ENCODE measurements around the gene BMP6.

BMP6 gene

GRCh38 chr6:7721649-7722048, 4.2 kb upstream of the BMP6 start:
- DNase-seq = no peak

DNA sequence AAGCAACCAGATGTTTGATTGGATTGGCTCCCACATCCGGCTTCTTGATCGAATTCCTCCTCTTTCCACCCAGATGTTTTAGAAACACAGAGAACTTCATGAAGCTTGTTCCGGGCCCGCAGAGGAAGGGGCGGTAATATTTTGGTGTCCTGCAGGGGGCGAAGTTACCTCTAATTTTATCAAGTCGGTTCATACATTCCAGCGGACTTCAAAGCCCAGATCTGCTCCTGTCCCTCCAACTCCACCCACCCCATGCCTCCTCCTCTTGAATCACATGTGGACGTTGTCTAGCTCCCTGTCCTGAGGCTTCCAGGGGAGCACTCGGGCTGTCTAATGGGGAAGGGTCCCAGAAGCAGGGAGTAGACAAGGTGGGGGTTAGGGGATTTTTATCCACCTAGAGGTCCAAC, 2.9 kb upstream of the BMP6 start:
- peak; percentile 66 to 71 for DNase-seq

DNA sequence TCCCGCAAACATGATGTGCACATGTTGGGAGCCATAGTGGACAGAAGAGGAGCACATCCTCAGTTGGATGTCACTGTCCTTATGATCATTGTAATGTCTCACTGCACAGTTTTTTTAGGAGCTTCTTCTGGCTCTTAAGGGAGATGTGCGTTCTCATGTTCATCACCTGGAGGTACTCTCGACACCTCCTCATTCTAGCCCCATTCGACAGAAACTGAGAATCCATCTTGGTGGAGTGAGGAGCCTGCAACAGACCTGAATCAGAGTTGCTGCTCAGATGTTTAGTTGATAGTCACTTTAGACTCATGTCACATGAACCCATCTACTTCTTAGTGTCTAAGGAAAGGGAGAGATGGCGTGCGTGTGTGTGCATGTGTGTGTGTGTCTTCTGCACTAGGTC, 2.3 kb upstream of the BMP6 start:
- no peak for DNase-seq

DNA sequence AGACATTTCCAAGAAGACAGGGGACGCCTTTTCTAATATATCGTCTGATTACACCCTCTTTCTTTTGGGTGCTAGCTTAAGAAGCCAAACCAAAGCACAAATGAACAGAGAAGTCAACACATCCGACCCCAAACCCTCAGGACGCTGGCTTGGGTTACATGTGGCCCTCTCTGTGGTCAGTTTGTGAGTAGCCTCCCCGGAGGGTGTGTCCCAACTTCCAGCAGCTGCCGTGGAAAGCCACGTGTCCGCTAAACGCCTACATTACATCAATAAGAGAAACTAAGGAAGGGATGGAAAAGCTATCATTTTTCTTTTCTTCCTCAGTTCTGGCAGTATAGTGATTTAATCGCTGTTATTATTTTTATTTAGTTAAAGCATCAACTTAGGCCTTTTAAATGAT, 487 bp upstream of the BMP6 start:
- DNase-seq = no peak

DNA sequence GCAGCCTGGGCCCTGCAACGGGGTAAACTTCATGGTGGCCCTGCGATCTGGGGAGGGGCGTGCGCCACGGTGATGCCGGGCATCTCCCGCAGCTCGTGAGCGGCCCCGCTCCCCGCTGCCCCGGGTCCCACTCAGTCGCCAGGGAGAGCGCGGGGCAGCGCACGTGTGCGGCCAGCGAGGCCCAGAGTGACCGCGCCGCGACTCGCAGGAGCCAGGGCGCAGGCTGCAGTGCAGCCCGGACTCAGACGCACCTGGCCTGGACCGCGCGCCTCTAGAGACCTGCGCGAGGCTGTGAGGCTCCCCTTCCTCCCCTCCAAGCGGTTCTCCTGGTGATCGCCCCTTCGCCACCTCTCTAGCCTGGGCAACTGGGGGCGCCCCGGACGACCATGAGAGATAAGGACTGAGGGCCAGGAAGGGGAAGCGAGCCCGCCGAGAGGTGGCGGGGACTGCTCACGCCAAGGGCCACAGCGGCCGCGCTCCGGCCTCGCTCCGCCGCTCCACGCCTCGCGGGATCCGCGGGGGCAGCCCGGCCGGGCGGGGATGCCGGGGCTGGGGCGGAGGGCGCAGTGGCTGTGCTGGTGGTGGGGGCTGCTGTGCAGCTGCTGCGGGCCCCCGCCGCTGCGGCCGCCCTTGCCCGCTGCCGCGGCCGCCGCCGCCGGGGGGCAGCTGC, 652 bp downstream of the BMP6 start:
- DNase-seq = peak in 1 of 2 donors; percentile 2

GRCh38 chr6:7727086-7727945, 1.4 kb downstream of the BMP6 start:
- DNase-seq = no peak

DNA sequence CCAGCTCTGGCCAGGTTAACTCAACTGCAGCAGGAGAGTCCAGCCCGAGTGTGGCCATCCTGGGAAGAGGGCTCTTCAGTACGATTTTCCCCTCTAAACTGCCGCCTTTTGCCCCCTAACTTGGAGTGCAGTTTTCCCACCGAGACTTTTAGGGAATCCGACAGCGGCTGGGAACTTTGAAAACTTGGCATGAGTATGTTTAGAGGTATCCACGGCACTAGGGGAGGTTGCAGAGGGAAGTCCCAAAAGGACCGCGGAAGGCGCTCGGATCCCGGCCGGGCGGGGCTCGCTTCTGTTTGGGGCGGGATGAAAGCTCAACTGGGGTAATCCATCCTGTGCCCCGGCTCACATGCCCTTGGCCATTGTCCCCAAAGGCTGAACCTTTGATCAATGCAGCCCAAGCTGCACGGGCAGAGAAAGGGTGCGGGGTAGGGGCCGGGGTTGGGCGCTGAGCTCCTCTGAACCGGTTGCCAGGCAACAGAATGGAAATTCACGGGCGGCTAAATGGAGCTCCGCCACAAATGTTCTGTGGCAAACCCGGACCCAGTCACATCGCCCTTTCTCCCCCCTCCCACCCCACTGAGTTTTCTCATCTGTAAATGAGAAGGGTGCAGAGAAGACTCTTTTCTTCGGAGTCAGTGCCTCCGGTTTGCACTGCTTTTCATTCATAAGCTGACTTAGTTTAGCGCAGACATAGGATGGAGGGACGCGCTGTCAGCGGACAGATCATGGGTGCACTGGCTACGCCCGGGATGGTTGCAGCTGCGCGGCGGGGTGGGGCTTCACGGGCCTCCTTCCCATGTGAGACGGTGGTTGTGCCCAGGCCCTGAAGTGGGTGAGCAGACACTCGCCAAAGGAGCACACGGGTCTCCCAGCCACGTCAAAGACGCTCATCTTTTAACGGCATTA, 2.3 kb downstream of the BMP6 start:
- DNase-seq = peak in 1 of 2 donors; percentile 5

DNA sequence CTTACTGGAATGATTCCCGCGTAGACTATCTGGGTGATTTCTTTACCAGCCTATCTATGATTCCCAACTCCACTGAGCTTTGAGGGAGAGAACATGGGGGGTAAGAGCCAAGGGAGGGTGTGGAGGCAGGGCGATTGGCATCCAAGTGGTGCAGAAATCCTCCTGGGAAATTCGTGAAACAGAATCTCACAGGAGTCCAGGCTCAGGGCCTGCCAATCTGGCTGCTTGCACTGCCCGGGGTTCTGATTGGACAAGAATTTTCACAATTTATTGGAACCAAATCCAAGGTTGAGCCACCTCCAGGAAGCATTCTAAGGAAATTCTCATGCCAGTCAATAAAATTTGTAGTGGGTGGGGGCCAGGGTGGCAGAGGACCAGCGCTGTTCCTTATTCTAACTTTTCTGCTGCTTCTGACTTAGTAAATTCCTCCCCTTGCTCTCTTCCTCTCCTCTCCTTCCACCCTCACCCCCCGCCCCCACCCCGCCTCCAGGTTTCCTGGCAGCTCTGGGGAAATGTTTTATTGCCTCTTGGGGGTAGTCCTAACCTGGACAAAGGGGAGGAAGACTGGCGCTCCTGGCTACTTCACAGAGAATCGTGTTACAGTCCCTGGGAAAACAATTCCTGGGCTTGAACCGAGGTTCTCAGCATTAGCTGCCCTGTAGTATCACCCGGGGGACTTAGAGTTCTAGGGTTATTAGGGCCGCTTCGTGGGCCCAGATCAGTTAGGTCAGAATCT, 3.1 kb downstream of the BMP6 start:
- no peak for DNase-seq

DNA sequence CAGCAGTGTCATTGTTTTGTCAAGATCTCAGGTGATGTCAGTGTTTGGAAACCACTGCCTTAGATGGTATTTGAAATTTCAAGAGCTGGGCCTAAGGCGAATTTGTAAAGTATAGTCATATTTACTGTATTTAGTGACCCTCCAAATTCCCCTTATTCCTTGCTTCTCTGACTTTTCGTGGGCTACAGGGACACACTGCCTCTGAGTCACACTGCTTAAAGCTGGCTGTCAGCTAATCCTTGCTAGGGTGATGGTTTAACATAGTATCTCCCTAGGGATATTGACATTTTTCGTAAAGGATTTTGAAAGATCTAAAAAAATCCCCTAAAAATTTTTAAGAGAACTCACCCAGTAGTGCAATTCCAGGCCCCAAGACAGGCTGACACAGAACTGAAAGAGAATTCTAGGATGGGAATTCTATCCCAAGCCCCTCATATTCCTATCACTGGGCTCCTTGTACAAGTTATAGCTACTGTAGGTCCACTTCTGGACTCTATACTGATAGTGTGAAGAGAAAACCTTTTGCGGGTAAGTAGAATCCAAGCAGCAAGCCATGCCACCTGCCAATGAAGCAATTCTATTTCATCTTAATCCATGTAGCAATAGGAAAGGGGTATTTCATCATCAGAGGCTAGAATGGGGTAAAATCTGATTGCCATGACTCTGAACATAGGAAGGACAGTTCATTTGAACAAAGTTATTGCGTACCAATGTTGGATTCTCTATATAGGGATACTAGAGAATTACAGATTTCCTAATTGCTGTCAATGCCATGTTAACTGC, 4.3 kb downstream of the BMP6 start:
- DNase-seq = no peak

DNA sequence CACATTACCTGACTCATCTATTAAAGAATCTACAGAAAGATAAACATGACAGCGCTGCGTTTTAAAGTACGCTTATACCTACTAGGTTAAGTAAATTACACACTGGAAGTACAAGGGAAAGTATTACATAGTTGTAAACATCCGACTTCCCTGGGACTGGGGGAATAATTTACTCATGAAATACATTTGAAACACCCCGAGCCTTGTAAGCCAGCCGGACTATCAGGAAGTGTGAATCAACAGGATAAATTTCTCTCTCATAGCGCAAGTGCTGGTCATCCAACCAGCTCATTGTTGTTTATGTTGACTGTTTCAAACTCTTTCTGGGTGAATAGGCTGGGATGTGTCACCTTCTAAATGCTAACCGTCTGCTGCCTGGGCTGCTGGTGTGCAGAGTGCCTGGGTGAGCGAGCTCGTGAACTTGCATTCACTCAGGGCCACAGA, 4.9 kb downstream of the BMP6 start:
- DNase-seq = no peak

DNA sequence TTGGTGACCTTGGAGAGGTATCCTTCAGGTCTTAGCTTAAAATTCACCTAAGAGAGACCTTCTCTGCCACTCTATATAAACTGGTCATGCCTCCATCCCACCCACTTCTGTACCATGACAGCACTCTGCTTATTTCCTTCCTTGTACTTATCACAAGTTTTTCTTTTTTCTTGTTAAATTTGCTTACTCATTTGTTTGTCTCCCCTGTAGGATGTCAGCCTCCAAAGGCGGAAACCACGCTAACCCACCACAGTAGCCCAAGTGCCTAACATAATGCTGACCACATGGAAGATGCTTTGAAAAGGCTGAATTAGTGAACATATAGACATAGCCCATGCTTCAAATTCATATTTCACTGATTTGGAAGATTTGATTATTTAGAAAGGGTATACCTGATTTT, 5.4 kb downstream of the BMP6 start:
- DNase-seq = no peak

- DNase-seq = no peak
Measured at GRCh38 chr6:7732228-7732627, 6.3 kb downstream of the BMP6 start.

- DNase-seq = no peak
Measured at GRCh38 chr6:7734707-7735383, 8.9 kb downstream of the BMP6 start.

DNA sequence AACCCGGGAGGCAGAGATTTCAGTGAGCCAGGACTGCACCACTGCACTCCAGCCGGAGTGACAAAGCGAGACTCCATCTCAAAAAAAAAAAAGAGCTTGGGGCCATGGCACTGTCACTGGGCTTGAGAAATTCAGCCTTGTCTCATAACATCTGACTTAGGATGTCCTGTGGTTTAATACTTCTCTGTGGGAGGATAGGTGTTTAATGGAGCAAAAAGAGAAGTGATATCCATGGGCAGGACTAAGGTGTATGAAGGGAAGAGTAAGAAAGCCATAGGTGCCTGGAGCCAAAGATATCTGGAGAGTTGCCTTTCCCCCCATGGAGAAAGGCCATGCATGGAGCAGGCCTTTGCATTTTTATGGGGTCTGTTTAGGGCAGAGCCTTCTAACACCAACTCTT, 11.2 kb downstream of the BMP6 start:
- no peak for DNase-seq

GRCh38 chr6:7737867-7738266, 12.0 kb downstream of the BMP6 start:
- no peak for DNase-seq

- DNase-seq = no peak
Measured at GRCh38 chr6:7742223-7742785, 16.4 kb downstream of the BMP6 start.

DNA sequence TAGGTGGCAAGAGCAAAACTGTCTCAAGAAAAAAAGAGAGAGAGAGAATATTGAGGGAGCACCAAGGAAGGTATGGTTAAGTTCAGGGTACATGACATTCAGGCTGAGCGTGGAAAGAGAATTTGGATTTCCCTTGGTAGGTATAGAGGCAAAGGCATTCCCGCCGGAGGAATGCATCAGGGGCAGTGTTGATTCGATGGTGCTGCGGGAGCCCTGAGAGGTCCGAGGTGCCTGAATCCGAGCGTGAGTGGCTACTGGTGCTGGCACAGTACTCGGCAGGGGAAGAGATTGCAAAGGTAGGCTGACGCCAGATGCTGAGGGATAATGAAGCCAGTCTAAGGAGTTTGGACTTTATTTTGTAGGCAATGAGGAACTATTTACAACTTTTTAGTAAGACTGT, 20.0 kb downstream of the BMP6 start:
- no peak for DNase-seq

DNA sequence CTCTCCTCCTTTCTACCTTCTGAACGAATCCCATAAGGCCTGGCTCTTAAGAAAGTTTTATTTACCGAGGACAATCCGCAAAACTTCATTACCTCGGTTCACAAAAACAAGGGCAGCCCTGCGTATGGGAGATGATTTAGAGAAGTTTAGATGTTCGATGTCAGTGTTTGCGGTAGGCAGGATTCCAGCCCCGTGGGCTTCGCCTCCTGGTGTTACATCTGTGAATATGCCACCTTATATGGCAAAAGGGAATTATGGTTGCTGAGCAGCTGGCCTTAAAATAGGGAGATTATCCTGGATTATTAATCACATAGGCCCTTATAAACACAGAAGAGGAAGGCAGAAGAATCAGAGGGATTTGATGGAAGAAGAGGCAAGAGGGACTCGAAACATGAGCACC, 21.1 kb downstream of the BMP6 start:
- DNase-seq = no peak

DNA sequence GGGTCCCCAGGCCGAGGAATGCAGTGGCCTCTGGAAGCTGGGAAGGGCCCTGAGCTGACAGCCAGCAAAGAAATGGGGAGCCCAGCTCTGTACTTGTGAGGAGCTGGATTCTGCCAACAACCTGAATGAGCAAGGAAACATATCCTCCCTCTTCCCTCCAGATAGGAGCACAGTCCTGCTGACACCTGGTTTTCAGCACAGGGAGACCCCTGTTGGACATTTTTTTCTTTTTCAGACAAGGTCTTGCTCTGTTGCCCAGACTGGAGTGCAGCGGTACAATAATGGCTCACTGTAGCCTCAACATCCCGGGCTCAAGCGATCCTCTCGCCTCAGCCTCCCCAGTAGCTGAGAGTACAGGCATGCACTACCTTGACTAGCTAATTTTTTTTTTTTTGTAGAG, 21.5 kb downstream of the BMP6 start:
- no peak for DNase-seq

- DNase-seq = no peak
Measured at GRCh38 chr6:7747901-7748504, 22.1 kb downstream of the BMP6 start.
